ENCODE measurements around the gene GLP1R. TPM values are rescaled to one million over a fixed set of nuclear protein-coding genes. Genes with fewer than 3 reads are reported as not detected.

Gene GLP1R
- total and polyA plus RNA-seq, 2 donors (not counting 1 experiment from before 2014, with no cell fraction given), result not detected

DNA sequence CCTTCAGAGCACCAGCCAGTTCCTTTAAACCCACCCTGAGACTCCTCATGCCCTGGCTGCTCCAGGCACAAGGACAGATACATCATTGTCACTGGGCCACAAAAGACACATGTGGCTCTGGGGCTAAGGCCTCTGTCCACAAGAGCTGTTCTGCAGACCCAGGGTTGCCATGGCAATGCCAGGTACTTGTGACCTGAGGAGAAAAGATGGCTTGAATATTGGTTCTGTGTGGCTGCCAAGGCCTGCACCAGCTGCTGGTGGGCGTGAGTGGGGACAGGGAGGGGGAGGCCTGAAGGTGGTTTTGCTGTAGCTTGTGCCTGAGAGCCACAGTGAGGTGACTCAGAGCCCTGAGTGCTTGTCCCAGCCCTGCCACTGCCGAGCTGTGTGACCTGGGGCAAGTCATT lies 34.7 kb downstream of the GLP1R start:
- Histone ChIP-seq H3K4me3 (ENCODE audit: control extremely low read depth in 1 of 5, extremely low read depth in 1 of 5, insufficient read depth in 1 of 5, low read depth in 2 of 5, low read length in 4 of 5) (no peak overlapping the region), H3K27me3 (replicated peaks in 1 of 4; ENCODE audit: control extremely low read depth in 1 of 4, control insufficient read depth in 3 of 4, insufficient read depth in 4 of 4, low read length in 3 of 4) (peaks cover 0 to 24% (median 2%) of the 10 kb centered on the region in 4 experiments), H3K79me2 (ENCODE audit: control insufficient read depth, insufficient read depth, low read length) (no peaks in the 10 kb centered on the region), H3K4me2 (replicated peaks; ENCODE audit: low read depth, low read length, poor library complexity, severe bottlenecking) (no peak overlapping the region), H4K20me1 (ENCODE audit: control insufficient read depth, insufficient read depth, low read length, poor library complexity, severe bottlenecking) (no peaks in the 10 kb centered on the region), H3K36me3 (replicated peaks in 1 of 2; ENCODE audit: control extremely low read depth in 1 of 2, control insufficient read depth in 1 of 2, extremely low read depth in 1 of 2, insufficient read depth in 2 of 2, low read length in 1 of 2) (no peaks in the 10 kb centered on the region), H3K9ac (ENCODE audit: low read length) (no peak overlapping the region), H3K9me3 (ENCODE audit: control extremely low read depth in 1 of 3, control insufficient read depth in 2 of 3, insufficient read depth in 1 of 3, low read length in 2 of 3) (no peaks in the 10 kb centered on the region), H3K27ac (ENCODE audit: low read length in 2 of 2) (no peak overlapping the region), H2AFZ (ENCODE audit: insufficient read depth, low read depth, low read length, poor library complexity, severe bottlenecking) (no peak overlapping the region), H3K4me1 (ENCODE audit: control insufficient read depth in 2 of 2, insufficient read depth in 2 of 2, low read length in 2 of 2) (no peaks in the 10 kb centered on the region)
- no peak for TF ChIP-seq EZH2 (IDR thresholded peaks at IDR 0.05; ENCODE audit: borderline replicate concordance, insufficient read depth, low read depth, low read length, poor library complexity, severe bottlenecking)
- TF ChIP-seq, protein P1, sequence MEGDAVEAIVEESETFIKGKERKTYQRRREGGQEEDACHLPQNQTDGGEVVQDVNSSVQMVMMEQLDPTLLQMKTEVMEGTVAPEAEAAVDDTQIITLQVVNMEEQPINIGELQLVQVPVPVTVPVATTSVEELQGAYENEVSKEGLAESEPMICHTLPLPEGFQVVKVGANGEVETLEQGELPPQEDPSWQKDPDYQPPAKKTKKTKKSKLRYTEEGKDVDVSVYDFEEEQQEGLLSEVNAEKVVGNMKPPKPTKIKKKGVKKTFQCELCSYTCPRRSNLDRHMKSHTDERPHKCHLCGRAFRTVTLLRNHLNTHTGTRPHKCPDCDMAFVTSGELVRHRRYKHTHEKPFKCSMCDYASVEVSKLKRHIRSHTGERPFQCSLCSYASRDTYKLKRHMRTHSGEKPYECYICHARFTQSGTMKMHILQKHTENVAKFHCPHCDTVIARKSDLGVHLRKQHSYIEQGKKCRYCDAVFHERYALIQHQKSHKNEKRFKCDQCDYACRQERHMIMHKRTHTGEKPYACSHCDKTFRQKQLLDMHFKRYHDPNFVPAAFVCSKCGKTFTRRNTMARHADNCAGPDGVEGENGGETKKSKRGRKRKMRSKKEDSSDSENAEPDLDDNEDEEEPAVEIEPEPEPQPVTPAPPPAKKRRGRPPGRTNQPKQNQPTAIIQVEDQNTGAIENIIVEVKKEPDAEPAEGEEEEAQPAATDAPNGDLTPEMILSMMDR (IDR thresholded peaks at IDR 0.05), result no peak
- Mint-ChIP-seq H3K4me1 (no peaks in the 10 kb centered on the region), H3K9me3 (ENCODE audit: insufficient read depth) (no peaks in the 10 kb centered on the region), H3K27me3 (peaks cover 43% of the 10 kb centered on the region), H3K4me3 (no peak overlapping the region), H3K27ac (no peak overlapping the region)
- intact Hi-C loops (cut with micrococcal nuclease), result no loop called here
- DNase-seq (no peak), ATAC-seq (ENCODE audit: low read depth) (no peak)
- POLR2A ChIA-PET, result no interaction called here
- WGBS (ENCODE audit: insufficient coverage), result 65% methylated on average over 2 of the region's 2 CpGs
- CTCF ChIA-PET, result no interaction called here

DNA sequence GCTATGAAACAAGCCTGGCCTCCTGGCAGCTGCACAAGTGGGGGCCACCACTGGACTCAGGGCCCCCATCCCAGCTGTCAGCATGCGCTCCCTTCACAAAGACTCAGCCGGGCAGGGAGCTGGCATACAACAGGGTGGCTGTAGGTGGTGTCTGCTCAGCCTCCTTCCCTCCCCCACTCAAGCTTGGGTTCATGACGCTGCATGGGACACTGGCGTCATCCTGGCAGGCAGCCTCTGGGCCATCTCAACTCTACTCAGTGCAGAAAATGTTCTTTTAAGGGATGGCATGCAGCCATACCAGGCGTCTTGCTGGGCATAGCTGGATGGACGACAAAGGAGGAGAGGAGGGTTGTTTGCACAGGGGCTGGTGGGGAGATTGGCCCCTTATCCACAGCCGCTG lies 35.9 kb downstream of the GLP1R start:
- no peak for ATAC-seq (ENCODE audit: low read depth)

More for the DNA sequence above, 35.9 kb downstream of the GLP1R start:
- no peak overlapping the region for H3K4me2 ChIP-seq (replicated peaks; ENCODE audit: low read depth, low read length, poor library complexity, severe bottlenecking)
- intact Hi-C loops (cut with micrococcal nuclease), result no loop called here
- H3K4me1 Mint-ChIP-seq, result no peaks in the 10 kb centered on the region
- no peaks in the 10 kb centered on the region for H4K20me1 ChIP-seq (ENCODE audit: control insufficient read depth, insufficient read depth, low read length, poor library complexity, severe bottlenecking)
- no peaks in the 10 kb centered on the region for H3K79me2 ChIP-seq (ENCODE audit: control insufficient read depth, insufficient read depth, low read length)
- no peak overlapping the region for H3K9ac ChIP-seq (ENCODE audit: low read length)
- H3K36me3 ChIP-seq (replicated peaks in 1 of 2; ENCODE audit: control extremely low read depth in 1 of 2, control insufficient read depth in 1 of 2, extremely low read depth in 1 of 2, insufficient read depth in 2 of 2, low read length in 1 of 2), result no peaks in the 10 kb centered on the region
- H3K27ac ChIP-seq (ENCODE audit: low read length in 2 of 2), result no peak overlapping the region
- peaks cover 54% of the 10 kb centered on the region for H3K27me3 Mint-ChIP-seq
- 92% methylated on average over 7 of the region's 7 CpGs for WGBS (ENCODE audit: insufficient coverage)
- POLR2A ChIA-PET, result no interaction called here
- H3K4me3 ChIP-seq (ENCODE audit: control extremely low read depth in 1 of 5, extremely low read depth in 1 of 5, insufficient read depth in 1 of 5, low read depth in 2 of 5, low read length in 4 of 5), result no peak overlapping the region
- no peaks in the 10 kb centered on the region for H3K4me1 ChIP-seq (ENCODE audit: control insufficient read depth in 2 of 2, insufficient read depth in 2 of 2, low read length in 2 of 2)
- TF ChIP-seq, protein P1 (IDR thresholded peaks at IDR 0.05), result no peak
- no peak for DNase-seq
- CTCF ChIA-PET, result no interaction called here
- no peak overlapping the region for H3K4me3 Mint-ChIP-seq
- no peaks in the 10 kb centered on the region for H3K9me3 Mint-ChIP-seq (ENCODE audit: insufficient read depth)
- no peaks in the 10 kb centered on the region for H3K9me3 ChIP-seq (ENCODE audit: control extremely low read depth in 1 of 3, control insufficient read depth in 2 of 3, insufficient read depth in 1 of 3, low read length in 2 of 3)
- H3K27ac Mint-ChIP-seq, result no peak overlapping the region
- H2AFZ ChIP-seq (ENCODE audit: insufficient read depth, low read depth, low read length, poor library complexity, severe bottlenecking), result no peak overlapping the region
- H3K27me3 ChIP-seq (replicated peaks in 1 of 4; ENCODE audit: control extremely low read depth in 1 of 4, control insufficient read depth in 3 of 4, insufficient read depth in 4 of 4, low read length in 3 of 4), result peaks cover 0 to 31% (median 3%) of the 10 kb centered on the region in 4 experiments

Data from B cell (primary cell).